Iris pigment epithelial cell (primary cell): Measurements from ENCODE around the gene KCNA10.

ENCODE experiments used
- DNase-seq: peaks from one replicate; pipeline ENCODE4 v3.0.0-alpha.2; 2011; ENCODE audit warnings: low read depth

Gene KCNA10

GRCh38 chr1:110477445-110477957 is 41.5 kb downstream of the KCNA10 start:
- peak; percentile 9 for DNase-seq

DNA sequence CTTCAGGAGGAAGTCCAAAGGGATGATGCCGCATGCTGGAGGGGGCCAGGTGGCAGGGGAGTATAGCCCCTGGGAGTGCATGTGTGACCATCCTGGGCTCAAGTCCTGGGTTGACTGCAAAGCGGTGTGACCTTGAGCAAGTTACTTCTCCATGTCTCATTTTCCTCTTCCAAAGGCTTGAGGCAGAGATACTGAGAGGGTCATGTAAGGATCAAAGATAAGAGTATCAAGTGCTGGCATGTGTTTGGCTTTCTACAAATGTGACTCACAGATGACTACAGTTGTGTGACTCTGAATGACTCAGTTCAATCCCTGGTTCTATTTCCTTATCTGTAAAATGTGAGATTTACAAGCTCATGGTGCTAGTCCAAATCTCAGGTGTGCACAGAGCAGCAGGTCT is 41.9 kb downstream of the KCNA10 start:
- peak; percentile 78 for DNase-seq

- DNase-seq = peak; percentile 20
Measured at GRCh38 chr1:110476028-110476765, 42.8 kb downstream of the KCNA10 start.

DNA sequence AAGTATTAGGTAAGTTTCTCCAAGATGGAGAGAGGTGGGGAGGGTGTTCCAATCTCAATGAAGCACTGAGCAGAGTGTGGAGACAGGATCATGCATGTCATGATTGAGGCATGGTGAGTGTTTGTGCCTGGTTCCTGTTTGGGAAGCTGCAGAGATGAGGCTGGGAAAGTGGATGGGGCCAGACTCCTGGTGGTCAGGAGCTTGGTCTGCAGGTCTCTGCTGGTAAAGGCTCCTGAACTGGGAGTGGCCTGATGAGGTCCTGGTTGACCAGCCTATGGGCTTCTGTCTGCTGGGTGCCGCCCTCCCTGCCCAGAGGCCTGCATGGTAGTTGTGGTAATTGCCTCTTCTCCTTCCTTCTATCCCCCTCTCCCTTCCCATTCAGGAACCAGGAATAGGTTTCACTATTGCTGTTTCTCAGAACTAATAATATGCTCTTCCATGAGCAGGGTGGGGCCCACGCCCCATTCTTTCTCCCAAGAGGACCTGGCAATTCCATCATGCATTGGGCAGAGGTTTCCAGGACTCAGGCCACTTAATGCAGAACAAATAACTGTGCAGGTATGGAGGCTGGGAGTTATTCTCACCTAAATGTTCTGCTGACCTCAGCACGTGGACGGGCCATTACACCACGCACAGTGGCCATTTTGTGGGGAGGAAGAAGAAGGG is 43.5 kb downstream of the KCNA10 start:
- no peak for DNase-seq

GRCh38 chr1:110474444-110474843 is 44.5 kb downstream of the KCNA10 start:
- DNase-seq = no peak

DNA sequence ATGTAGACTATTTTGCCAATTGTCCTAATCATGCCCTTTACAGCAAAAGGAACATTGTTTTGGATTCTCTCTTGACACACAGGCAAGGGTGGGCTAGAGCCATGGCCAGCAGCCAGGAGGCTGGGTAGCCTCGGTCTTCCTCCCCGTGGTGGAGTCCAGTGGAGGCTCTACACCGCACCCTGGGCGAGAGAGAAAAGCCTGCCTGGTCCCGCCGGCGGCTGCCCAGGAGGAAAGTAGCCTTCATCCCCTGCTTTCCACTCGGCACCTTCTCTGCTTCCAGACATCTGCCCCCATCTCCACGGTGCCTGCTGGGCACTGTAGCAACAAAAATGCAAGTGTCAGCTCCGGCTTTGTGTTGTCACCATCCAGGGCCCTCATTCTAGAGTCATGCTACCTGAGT is 46.4 kb downstream of the KCNA10 start:
- no peak for DNase-seq

DNA sequence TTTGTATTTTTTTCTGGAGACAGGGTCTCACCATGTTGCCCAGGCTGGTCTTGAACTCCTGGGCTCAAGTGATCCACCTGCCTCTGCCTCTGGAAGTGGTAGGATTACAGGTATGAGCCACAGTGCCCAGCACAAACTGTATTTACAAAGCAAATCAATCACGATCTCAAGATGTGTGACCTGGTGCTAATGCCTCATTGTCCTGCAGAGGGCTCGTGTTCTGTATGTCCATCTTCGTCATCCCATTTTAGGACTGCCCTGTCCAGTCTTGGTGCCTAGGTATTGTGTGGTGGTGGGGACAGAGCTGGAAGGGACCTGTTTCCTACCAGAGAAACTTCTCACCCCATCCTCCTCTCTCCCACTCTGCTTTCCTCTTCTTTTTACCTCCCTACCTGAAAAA is 47.8 kb downstream of the KCNA10 start:
- no peak for DNase-seq
